SK-N-SH (cell line): ENCODE data around the gene TTC3. TPM values are rescaled to one million over a fixed set of nuclear protein-coding genes. Genes with fewer than 3 reads are reported as not detected.

ENCODE experiments used
- CTCF ChIA-PET: fragments of 300-600, 350-600 bp; formaldehyde crosslinking; extraction: SDS; loops from one replicate; lab custom pipeline; 2021; lab: Yijun Ruan, JAX
- POLR2A ChIA-PET: fragments of 350-600 bp; sonication (Branson Sonifier 250); formaldehyde crosslinking; extraction: SDS; loops from one replicate; lab custom pipeline; 2020; ENCODE audit warnings: antibody characterized with exemption, inconsistent platforms; lab: Yijun Ruan, JAX
- DNase-seq: peaks from one replicate; pipeline ENCODE4 v3.0.0; 2012
- H2AFZ ChIP-seq: fragments of 200-600 bp; sonication (generic); 2 replicates; pipeline ENCODE4 v1.8.1; 2016; ENCODE audit warnings: antibody characterized with exemption, mild to moderate bottlenecking, low read depth
- H3F3A ChIP-seq: fragments of 200-600 bp; sonication (generic); replicated peaks from 2 replicates; pipeline ENCODE3; 2016; ENCODE audit warnings: antibody characterized with exemption, mild to moderate bottlenecking; ENCODE audit not compliant: insufficient read depth
- H3K27ac ChIP-seq, 2 experiments: fragments of 200-500 bp in 1 of 2; fragments of 200-600 bp in 1 of 2; sonication (Bioruptor generic) in 1 of 2; sonication (generic), shearing (Covaris generic) in 1 of 2; 2 replicates each; pipeline versions ENCODE4 v1.5.1 to v1.6.1; 2014 to 2016; ENCODE audit warnings: low read depth in 2 of 2, inconsistent platforms in 1 of 2, low read length in 1 of 2, mild to moderate bottlenecking in 1 of 2, mixed read lengths in 1 of 2
- H3K27me3 ChIP-seq: fragments of 200-600 bp; sonication (generic), shearing (Covaris generic); 2 replicates; pipeline ENCODE4 v1.6.1; 2016; ENCODE audit warnings: mixed run types; ENCODE audit not compliant: insufficient read depth
- H3K36me3 ChIP-seq, 2 experiments: fragments of 200-500 bp in 1 of 2; fragments of 200-600 bp in 1 of 2; sonication (Bioruptor generic) in 1 of 2; sonication (generic) in 1 of 2; replicated peaks in 1 of 2; 2 replicates each; pipeline versions ENCODE3 to v1.5.1; 2014 to 2016; ENCODE audit warnings: low read length in 1 of 2, mild to moderate bottlenecking in 1 of 2; ENCODE audit not compliant: insufficient read depth in 2 of 2, control insufficient read depth in 1 of 2
- H3K4me1 ChIP-seq, 2 experiments: fragments of 200-500 bp in 1 of 2; fragments of 200-600 bp in 1 of 2; sonication (Bioruptor generic) in 1 of 2; sonication (generic), shearing (Covaris generic) in 1 of 2; 2 replicates each; pipeline versions ENCODE4 v1.5.1 to v1.6.1; 2014 to 2016; ENCODE audit warnings: low read depth in 1 of 2, low read length in 1 of 2, mixed run types in 1 of 2; ENCODE audit not compliant: insufficient read depth in 2 of 2, control insufficient read depth in 1 of 2
- H3K4me2 ChIP-seq: fragments of 200-600 bp; sonication (generic), shearing (Covaris generic); 2 replicates; pipeline ENCODE4 v1.6.1; 2017; ENCODE audit warnings: mixed run types
- H3K4me3 ChIP-seq, 2 experiments: fragments of 200-500 bp in 1 of 2; fragments of 200-600 bp in 1 of 2; sonication (Bioruptor generic) in 1 of 2; sonication (generic), shearing (Covaris generic) in 1 of 2; 2 replicates each; pipeline versions ENCODE4 v1.5.1 to v1.8.1; 2014 to 2016; ENCODE audit warnings: low read depth in 2 of 2, inconsistent platforms in 1 of 2, low read length in 1 of 2, mild to moderate bottlenecking in 1 of 2, mixed read lengths in 1 of 2, moderate library complexity in 1 of 2
- H3K79me2 ChIP-seq: fragments of 200-600 bp; sonication (generic); 2 replicates; pipeline ENCODE4 v1.8.1; 2017; ENCODE audit warnings: mild to moderate bottlenecking; ENCODE audit not compliant: insufficient read depth
- H3K9ac ChIP-seq: fragments of 200-600 bp; sonication (generic); 2 replicates; pipeline ENCODE4 v1.6.1; 2017; ENCODE audit warnings: mixed run types
- H3K9me2 ChIP-seq: fragments of 200-600 bp; sonication (generic); 2 replicates; pipeline ENCODE4 v1.6.1; 2017; ENCODE audit warnings: mixed run types
- H3K9me3 ChIP-seq: fragments of 200-600 bp; sonication (generic); 2 replicates; pipeline ENCODE4 v1.6.1; 2017; ENCODE audit warnings: mixed run types, mild to moderate bottlenecking, moderate library complexity
- H4K20me1 ChIP-seq: fragments of 200-600 bp; sonication (generic); 2 replicates; pipeline ENCODE4 v1.6.1; 2017; ENCODE audit warnings: mild to moderate bottlenecking, mixed run types; ENCODE audit not compliant: insufficient read depth
- FOXM1 ChIP-seq: IDR thresholded peaks from 2 replicates; pipeline ENCODE4 v1.4.0; 2012; ENCODE audit warnings: low read depth, mild to moderate bottlenecking
- GABPA ChIP-seq: IDR thresholded peaks from 2 replicates; pipeline ENCODE4 v1.4.0; 2012; ENCODE audit warnings: low read depth, mild to moderate bottlenecking
- NRF1 ChIP-seq: IDR thresholded peaks from 2 replicates; pipeline ENCODE4 v1.6.1; 2012; ENCODE audit warnings: low read depth, mild to moderate bottlenecking, low read length
- RAD21 ChIP-seq: IDR thresholded peaks from 2 replicates; pipeline ENCODE4 v1.6.1; 2012; ENCODE audit warnings: mild to moderate bottlenecking, low read length
- RCOR1 ChIP-seq: fragments of 150-350 bp; IDR thresholded peaks from 2 replicates; pipeline ENCODE4 v1.6.1; 2017; ENCODE audit warnings: antibody characterized with exemption, low read length
- RFX5 ChIP-seq: IDR thresholded peaks from 2 replicates; pipeline ENCODE4 v1.6.1; 2012; ENCODE audit warnings: mild to moderate bottlenecking, improper control_type of control experiment, low read length
- RXRA ChIP-seq: IDR thresholded peaks from 2 replicates; pipeline ENCODE4 v1.4.0; 2012; ENCODE audit warnings: low read depth, mild to moderate bottlenecking, borderline replicate concordance
- SIN3A ChIP-seq: IDR thresholded peaks from 2 replicates; pipeline ENCODE4 v1.6.1; 2012; ENCODE audit warnings: low read depth, mild to moderate bottlenecking, low read length, moderate library complexity, borderline replicate concordance
- TAF1 ChIP-seq: IDR thresholded peaks from 2 replicates; pipeline ENCODE4 v1.6.1; 2012; ENCODE audit warnings: low read depth, mild to moderate bottlenecking, low read length, moderate library complexity, borderline replicate concordance
- YY1 ChIP-seq: IDR thresholded peaks from 2 replicates; pipeline ENCODE4 v1.4.0; 2012; ENCODE audit warnings: low read depth, mild to moderate bottlenecking
- WGBS: methylation state at CpG from one replicate; pipeline ENCODE4 v1.1.6; 2017; ENCODE audit warnings: low lambda C conversion rate; 5-methylcytosine and 5-hydroxymethylcytosine counted together
- polyA plus RNA-seq, 3 experiments: library from polyadenylated mRNA; depleted of rRNA; stranded (reverse); fragments of >200 nt; gene quantifications; 2 replicates each; pipeline ENCODE4 v1.2.3, GENCODE V29; 2012
- TF ChIP-seq, protein P1 (sequence below): fragments of 150-350 bp; IDR thresholded peaks from 2 replicates; pipeline ENCODE4 v1.6.1; 2017; ENCODE audit warnings: antibody characterized with exemption, low read length, low read depth, borderline replicate concordance
- TF ChIP-seq, protein P2 (sequence below): fragments of 200-600 bp; sonication (generic); IDR thresholded peaks from 2 replicates; pipeline ENCODE4 v1.6.1; 2017; ENCODE audit warnings: antibody characterized with exemption, mild to moderate bottlenecking, moderate library complexity

Gene TTC3
- polyA plus RNA-seq, 1 of the 3 experiments (the other 2 are of a cell fraction): 35.7 TPM

DNA sequence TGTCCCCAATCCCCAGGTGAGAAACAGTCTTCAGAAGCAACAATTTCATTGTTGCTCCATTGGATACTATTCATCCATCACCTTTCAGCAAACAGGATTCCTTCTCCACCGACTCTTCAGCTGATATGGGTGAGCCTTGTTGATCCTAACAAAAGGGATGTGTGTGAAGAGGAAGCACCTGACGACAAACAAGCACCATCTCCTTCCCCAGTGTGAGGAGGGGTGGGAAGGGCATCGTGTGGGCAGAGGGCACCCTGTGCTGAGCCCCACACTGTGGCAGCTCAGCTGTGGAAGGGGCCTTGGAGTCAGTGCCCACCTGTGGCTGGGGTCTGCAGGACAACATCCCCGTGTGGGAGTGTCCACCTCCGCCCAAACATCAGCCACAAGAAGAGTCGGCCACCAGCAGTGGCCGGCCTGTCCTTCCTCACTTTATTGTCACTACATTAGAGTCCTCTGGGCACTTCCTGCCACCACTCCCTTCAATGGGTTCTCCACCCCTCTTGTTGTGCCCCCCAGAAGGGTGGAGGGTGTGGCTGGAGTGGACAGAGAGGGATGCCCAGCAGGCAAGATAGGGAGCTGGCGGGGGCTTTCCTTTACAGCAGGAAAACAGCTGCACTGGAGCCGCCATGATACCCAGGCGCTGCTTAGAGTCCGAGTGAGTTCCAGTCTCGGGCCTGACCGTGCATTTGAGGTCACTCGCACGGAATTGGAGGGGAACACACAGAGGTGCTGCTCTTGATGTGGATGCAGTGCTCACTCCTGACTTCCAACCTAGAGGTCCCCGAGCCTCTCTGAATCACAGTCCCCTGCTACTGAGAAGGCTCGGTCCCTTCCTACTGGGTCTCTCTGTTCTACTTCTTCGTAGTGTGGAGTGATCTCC is 153.2 kb downstream of the TTC3 start:
- H3K36me3 ChIP-seq: peaks cover 54 to 63% of the 10 kb centered on the region in 2 experiments
- POLR2A ChIA-PET: no interaction called here
- TF ChIP-seq RAD21: no peak
- no peak for TF ChIP-seq RXRA
- no peak for TF ChIP-seq FOXM1
- TF ChIP-seq GABPA: no peak
- TF ChIP-seq YY1: no peak
- TF ChIP-seq NRF1: no peak
- TF ChIP-seq RCOR1: no peak
- TF ChIP-seq, protein P1, sequence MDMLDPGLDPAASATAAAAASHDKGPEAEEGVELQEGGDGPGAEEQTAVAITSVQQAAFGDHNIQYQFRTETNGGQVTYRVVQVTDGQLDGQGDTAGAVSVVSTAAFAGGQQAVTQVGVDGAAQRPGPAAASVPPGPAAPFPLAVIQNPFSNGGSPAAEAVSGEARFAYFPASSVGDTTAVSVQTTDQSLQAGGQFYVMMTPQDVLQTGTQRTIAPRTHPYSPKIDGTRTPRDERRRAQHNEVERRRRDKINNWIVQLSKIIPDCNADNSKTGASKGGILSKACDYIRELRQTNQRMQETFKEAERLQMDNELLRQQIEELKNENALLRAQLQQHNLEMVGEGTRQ: no peak
- no peak for TF ChIP-seq TAF1
- TF ChIP-seq, protein P2, sequence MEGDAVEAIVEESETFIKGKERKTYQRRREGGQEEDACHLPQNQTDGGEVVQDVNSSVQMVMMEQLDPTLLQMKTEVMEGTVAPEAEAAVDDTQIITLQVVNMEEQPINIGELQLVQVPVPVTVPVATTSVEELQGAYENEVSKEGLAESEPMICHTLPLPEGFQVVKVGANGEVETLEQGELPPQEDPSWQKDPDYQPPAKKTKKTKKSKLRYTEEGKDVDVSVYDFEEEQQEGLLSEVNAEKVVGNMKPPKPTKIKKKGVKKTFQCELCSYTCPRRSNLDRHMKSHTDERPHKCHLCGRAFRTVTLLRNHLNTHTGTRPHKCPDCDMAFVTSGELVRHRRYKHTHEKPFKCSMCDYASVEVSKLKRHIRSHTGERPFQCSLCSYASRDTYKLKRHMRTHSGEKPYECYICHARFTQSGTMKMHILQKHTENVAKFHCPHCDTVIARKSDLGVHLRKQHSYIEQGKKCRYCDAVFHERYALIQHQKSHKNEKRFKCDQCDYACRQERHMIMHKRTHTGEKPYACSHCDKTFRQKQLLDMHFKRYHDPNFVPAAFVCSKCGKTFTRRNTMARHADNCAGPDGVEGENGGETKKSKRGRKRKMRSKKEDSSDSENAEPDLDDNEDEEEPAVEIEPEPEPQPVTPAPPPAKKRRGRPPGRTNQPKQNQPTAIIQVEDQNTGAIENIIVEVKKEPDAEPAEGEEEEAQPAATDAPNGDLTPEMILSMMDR: no peak
- TF ChIP-seq SIN3A: no peak
- TF ChIP-seq RFX5: no peak

More for the DNA sequence above, 153.2 kb downstream of the TTC3 start:
- Histone ChIP-seq H3K27me3 (no peaks in the 10 kb centered on the region), H3K9me3 (no peaks in the 10 kb centered on the region), H3K9ac (no peak overlapping the region), H3K79me2 (peaks cover 8% of the 10 kb centered on the region; the same call in 1 of the 2 replicates), H2AFZ (no peak overlapping the region), H3K9me2 (no peaks in the 10 kb centered on the region), H3K4me3 (no peak overlapping the region), H4K20me1 (no peaks in the 10 kb centered on the region), H3K27ac (no peak overlapping the region), H3F3A (peaks cover 7% of the 10 kb centered on the region), H3K4me2 (no peak overlapping the region), H3K4me1 (peaks cover 0 to 9% of the 10 kb centered on the region in 2 experiments; a peak in 1 of 4 replicates)
- no peak for DNase-seq
- 94% methylated on average over 16 of the region's 18 CpGs for WGBS
- CTCF ChIA-PET: interaction anchor here (0.6 kb wide), 1 partner anchor 511 kb away, joined by 3 read pairs; no protein-coding TSS in a partner anchor
